ENCODE data around the gene EFHC1. TPM values are rescaled to one million over a fixed set of nuclear protein-coding genes. Genes with fewer than 3 reads are reported as not detected.

The EFHC1 gene
- polyA plus RNA-seq, 1 donor from 2014 or later, result 173 TPM

DNA sequence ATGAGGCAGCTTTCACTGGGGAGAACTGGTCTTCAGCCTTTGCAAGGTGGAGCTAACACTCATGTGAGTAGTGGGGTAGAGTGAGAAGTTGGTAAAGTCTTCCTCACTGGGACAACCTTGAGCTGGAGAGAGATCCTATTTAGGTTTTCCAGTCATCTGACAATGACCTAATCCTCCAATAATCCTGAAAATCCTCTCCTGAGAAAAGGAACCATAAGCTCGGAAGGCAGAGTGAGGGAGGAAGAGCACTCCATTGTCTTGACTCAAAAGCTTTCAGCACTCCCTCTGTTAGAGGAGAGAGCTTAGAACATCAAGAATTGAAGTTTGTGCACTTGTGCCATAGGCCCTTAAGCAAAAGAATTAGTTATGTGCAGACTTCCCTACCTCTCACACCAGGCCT is 78.9 kb downstream of the EFHC1 start:
- TF ChIP-seq EZH2 (IDR thresholded peaks at IDR 0.05; ENCODE audit: borderline replicate concordance, insufficient read depth, low read length, poor library complexity, severe bottlenecking) (no peak), SMC3 (conservative IDR thresholded peaks at IDR 0.05; ENCODE audit: poor library complexity) (no peak)
- Histone ChIP-seq H3K27me3 (ENCODE audit: insufficient read depth, low read depth, low read length) (no peaks in the 10 kb centered on the region), H3K36me3 (ENCODE audit: insufficient read depth, low read length) (peaks cover 9% of the 10 kb centered on the region), H3K79me2 (replicated peaks; ENCODE audit: insufficient read depth, low read length) (no peaks in the 10 kb centered on the region), H2AFZ (ENCODE audit: low read depth, low read length) (no peak overlapping the region), H3K9me2 (ENCODE audit: insufficient read depth, low read length) (no peaks in the 10 kb centered on the region), H3K9ac (ENCODE audit: low read length) (no peak overlapping the region), H3K27ac (ENCODE audit: low read length) (no peak overlapping the region), H3K9me3 (ENCODE audit: low read length) (no peaks in the 10 kb centered on the region), H3F3A (ENCODE audit: insufficient read depth, low read length, poor library complexity, severe bottlenecking) (no peaks in the 10 kb centered on the region), H3K4me2 (ENCODE audit: low read length) (no peak overlapping the region), H4K20me1 (ENCODE audit: insufficient read depth) (no peaks in the 10 kb centered on the region), H3K4me3 (ENCODE audit: low read length) (no peak overlapping the region)

DNA sequence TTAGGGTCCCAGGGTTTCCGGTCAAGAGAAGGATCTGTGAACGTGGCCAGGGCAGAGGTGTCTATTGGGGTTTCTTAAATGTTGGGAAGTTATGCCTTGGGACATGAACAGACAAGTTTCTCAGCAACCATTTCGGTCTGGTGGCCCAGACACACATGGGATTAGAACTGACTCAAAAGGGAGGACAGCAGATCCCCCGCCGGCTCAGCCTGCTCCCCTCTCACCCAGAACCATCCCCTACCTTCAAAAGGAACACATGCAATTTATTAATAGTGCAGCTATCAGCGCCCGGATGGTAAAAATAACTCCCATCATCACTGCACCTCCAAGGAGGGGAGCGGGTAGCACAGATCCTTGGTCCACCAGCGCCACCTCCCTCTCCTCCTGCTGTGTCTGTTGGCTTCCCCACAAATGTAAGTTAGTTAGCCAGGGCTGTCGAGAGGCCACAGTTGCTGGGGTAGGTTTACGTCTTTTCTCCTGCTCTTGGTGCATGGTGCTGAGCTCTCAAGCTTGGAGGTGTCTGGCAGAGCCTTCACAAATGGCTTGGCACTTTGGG is 79.6 kb downstream of the EFHC1 start:
- Histone ChIP-seq H3F3A (ENCODE audit: insufficient read depth, low read length, poor library complexity, severe bottlenecking) (no peaks in the 10 kb centered on the region), H3K79me2 (replicated peaks; ENCODE audit: insufficient read depth, low read length) (no peaks in the 10 kb centered on the region), H3K27ac (ENCODE audit: low read length) (no peak overlapping the region), H3K9me3 (ENCODE audit: low read length) (no peaks in the 10 kb centered on the region), H3K9me2 (ENCODE audit: insufficient read depth, low read length) (no peaks in the 10 kb centered on the region), H3K36me3 (ENCODE audit: insufficient read depth, low read length) (peaks cover 5% of the 10 kb centered on the region), H3K4me2 (ENCODE audit: low read length) (no peak overlapping the region), H3K27me3 (ENCODE audit: insufficient read depth, low read depth, low read length) (no peaks in the 10 kb centered on the region), H2AFZ (ENCODE audit: low read depth, low read length) (no peak overlapping the region), H3K9ac (ENCODE audit: low read length) (no peak overlapping the region), H3K4me3 (ENCODE audit: low read length) (no peak overlapping the region), H4K20me1 (ENCODE audit: insufficient read depth) (no peaks in the 10 kb centered on the region)
- TF ChIP-seq, protein P1, sequence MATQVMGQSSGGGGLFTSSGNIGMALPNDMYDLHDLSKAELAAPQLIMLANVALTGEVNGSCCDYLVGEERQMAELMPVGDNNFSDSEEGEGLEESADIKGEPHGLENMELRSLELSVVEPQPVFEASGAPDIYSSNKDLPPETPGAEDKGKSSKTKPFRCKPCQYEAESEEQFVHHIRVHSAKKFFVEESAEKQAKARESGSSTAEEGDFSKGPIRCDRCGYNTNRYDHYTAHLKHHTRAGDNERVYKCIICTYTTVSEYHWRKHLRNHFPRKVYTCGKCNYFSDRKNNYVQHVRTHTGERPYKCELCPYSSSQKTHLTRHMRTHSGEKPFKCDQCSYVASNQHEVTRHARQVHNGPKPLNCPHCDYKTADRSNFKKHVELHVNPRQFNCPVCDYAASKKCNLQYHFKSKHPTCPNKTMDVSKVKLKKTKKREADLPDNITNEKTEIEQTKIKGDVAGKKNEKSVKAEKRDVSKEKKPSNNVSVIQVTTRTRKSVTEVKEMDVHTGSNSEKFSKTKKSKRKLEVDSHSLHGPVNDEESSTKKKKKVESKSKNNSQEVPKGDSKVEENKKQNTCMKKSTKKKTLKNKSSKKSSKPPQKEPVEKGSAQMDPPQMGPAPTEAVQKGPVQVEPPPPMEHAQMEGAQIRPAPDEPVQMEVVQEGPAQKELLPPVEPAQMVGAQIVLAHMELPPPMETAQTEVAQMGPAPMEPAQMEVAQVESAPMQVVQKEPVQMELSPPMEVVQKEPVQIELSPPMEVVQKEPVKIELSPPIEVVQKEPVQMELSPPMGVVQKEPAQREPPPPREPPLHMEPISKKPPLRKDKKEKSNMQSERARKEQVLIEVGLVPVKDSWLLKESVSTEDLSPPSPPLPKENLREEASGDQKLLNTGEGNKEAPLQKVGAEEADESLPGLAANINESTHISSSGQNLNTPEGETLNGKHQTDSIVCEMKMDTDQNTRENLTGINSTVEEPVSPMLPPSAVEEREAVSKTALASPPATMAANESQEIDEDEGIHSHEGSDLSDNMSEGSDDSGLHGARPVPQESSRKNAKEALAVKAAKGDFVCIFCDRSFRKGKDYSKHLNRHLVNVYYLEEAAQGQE (IDR thresholded peaks at IDR 0.05; ENCODE audit: borderline replicate concordance), result no peak
- TF ChIP-seq EP300 (conservative IDR thresholded peaks at IDR 0.05; ENCODE audit: poor library complexity, severe bottlenecking) (no peak), POLR2AphosphoS5 (IDR thresholded peaks at IDR 0.05) (no peak), MXI1 (conservative IDR thresholded peaks at IDR 0.05; ENCODE audit: poor library complexity, severe bottlenecking) (no peak), RAD21 (conservative IDR thresholded peaks at IDR 0.05) (no peak)

DNA sequence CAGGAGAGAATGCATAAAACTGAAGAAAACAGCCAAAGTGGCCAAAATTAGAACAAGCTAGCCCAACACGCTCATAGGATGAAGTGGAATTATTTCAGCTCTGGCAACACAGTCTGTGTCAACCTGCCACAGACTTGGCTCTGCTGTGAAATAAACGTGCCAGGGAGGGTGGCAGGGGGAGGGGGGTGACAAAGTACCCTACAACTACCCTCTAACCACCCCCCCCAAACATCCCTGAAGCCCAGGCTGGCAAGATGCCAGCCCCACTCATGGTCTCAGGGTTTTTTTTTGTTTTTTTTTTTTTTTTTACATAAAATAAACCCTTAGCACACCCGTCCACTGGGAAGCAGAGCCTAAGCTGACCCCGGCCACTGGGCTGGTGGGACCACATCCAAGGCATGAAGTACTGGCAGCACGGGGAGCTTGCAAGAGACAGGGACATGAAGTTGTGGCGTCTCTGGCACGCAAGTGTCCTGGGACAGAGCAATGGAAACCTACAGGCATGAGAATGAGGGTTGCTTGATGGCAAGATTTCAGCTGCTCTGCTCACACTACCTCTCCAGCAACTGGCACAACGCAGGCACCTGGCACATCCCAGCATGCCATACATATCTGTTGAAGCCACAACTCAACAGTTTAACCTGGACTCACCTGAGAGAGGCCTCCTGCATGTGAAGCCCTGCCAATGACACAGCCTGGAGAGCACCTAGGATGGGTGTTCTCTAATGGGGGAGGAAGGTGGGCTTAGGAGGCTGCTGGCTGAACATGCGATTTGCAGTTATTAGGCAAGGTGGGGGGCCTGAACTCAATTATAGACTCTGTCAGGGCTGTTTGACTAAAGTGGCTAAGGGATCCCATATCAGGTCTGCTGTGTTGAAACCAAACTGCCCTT is 80.3 kb downstream of the EFHC1 start:
- Histone ChIP-seq H3K9me3 (ENCODE audit: low read length) (no peaks in the 10 kb centered on the region), H3K27me3 (ENCODE audit: insufficient read depth, low read depth, low read length) (no peaks in the 10 kb centered on the region), H3K9ac (ENCODE audit: low read length) (no peak overlapping the region), H3K9me2 (ENCODE audit: insufficient read depth, low read length) (no peaks in the 10 kb centered on the region), H2AFZ (ENCODE audit: low read depth, low read length) (no peak overlapping the region), H3K79me2 (replicated peaks; ENCODE audit: insufficient read depth, low read length) (no peaks in the 10 kb centered on the region), H3K4me2 (ENCODE audit: low read length) (no peak overlapping the region), H3K4me3 (ENCODE audit: low read length) (no peak overlapping the region), H4K20me1 (ENCODE audit: insufficient read depth) (no peaks in the 10 kb centered on the region), H3K27ac (ENCODE audit: low read length) (no peak overlapping the region), H3K36me3 (ENCODE audit: insufficient read depth, low read length) (no peaks in the 10 kb centered on the region), H3F3A (ENCODE audit: insufficient read depth, low read length, poor library complexity, severe bottlenecking) (no peaks in the 10 kb centered on the region)
- no peak for TF ChIP-seq POLR2AphosphoS5 (IDR thresholded peaks at IDR 0.05)
- TF ChIP-seq TAF1 (IDR thresholded peaks at IDR 0.05; ENCODE audit: low read depth), result no peak
- TF ChIP-seq, protein P1 (IDR thresholded peaks at IDR 0.05; ENCODE audit: borderline replicate concordance), result no peak
- TF ChIP-seq SMC3 (conservative IDR thresholded peaks at IDR 0.05; ENCODE audit: poor library complexity), result no peak
- TF ChIP-seq EP300 (conservative IDR thresholded peaks at IDR 0.05; ENCODE audit: poor library complexity, severe bottlenecking), result no peak
- TF ChIP-seq RAD21 (conservative IDR thresholded peaks at IDR 0.05), result no peak
- TF ChIP-seq, protein P2, sequence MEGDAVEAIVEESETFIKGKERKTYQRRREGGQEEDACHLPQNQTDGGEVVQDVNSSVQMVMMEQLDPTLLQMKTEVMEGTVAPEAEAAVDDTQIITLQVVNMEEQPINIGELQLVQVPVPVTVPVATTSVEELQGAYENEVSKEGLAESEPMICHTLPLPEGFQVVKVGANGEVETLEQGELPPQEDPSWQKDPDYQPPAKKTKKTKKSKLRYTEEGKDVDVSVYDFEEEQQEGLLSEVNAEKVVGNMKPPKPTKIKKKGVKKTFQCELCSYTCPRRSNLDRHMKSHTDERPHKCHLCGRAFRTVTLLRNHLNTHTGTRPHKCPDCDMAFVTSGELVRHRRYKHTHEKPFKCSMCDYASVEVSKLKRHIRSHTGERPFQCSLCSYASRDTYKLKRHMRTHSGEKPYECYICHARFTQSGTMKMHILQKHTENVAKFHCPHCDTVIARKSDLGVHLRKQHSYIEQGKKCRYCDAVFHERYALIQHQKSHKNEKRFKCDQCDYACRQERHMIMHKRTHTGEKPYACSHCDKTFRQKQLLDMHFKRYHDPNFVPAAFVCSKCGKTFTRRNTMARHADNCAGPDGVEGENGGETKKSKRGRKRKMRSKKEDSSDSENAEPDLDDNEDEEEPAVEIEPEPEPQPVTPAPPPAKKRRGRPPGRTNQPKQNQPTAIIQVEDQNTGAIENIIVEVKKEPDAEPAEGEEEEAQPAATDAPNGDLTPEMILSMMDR (IDR thresholded peaks at IDR 0.05; ENCODE audit: poor library complexity, severe bottlenecking), result no peak
- no peak for TF ChIP-seq EZH2 (IDR thresholded peaks at IDR 0.05; ENCODE audit: borderline replicate concordance, insufficient read depth, low read length, poor library complexity, severe bottlenecking)
- TF ChIP-seq MXI1 (conservative IDR thresholded peaks at IDR 0.05; ENCODE audit: poor library complexity, severe bottlenecking), result no peak

Measured in neural cell (in vitro differentiated cells).